ENCODE data around the gene PRSS8. TPM values are rescaled to one million over a fixed set of nuclear protein-coding genes. Genes with fewer than 3 reads are reported as not detected.
A peak's percentile ranks its signal among the peaks of the same experiment; 100 is the strongest.

PRSS8 gene
- total RNA-seq, 4 donors from 2014 or later, result 0.20 TPM; not detected in 3

GRCh38 chr16:31130336-31130891, 5.1 kb downstream of the PRSS8 start:
- TF ChIP-seq POLR2A (IDR thresholded peaks at IDR 0.05), result no peak
- TF ChIP-seq EP300 (IDR thresholded peaks at IDR 0.05), result no peak
- TF ChIP-seq CTCF (IDR thresholded peaks at IDR 0.05), result no peak
- Histone ChIP-seq H3K27ac (peak overlapping the region; percentile 1 to 85 (median 80)), H3K4me3 (peak overlapping the region in 1 of 4 donors; percentile 4), H3K36me3 (peaks cover 0 to 80% (median 4%) of the 10 kb centered on the region in 3 donors), H3K4me1 (peaks cover 0 to 41% (median 2%) of the 10 kb centered on the region in 4 donors), H3K9me3 (no peaks in the 10 kb centered on the region), H3K27me3 (peaks cover 0 to 4% of the 10 kb centered on the region in 2 donors)
- no peak for DNase-seq (ENCODE audit: low spot score in 2 of 2)
- WGBS, 2 donors, result 64 to 94% methylated on average over 7 to 8 of the region's 10 CpGs

- Histone ChIP-seq H3K27ac (peak overlapping the region; percentile 18 to 85 (median 80)), H3K9me3 (no peaks in the 10 kb centered on the region), H3K4me3 (peak overlapping the region in 1 of 4 donors; percentile 4), H3K27me3 (no peaks in the 10 kb centered on the region), H3K36me3 (peaks cover 0 to 87% (median 4%) of the 10 kb centered on the region in 3 donors), H3K4me1 (peaks cover 0 to 34% (median 2%) of the 10 kb centered on the region in 4 donors)
- no peak for DNase-seq (ENCODE audit: low spot score in 2 of 2)
- WGBS, 2 donors, result 38 to 41% methylated on average over 22 to 29 of the region's 29 CpGs
- TF ChIP-seq EP300 (IDR thresholded peaks at IDR 0.05), result peak in 1 of 2 donors; percentile 54
- TF ChIP-seq CTCF (IDR thresholded peaks at IDR 0.05), result no peak
- peak in 1 of 2 donors; percentile 31 for TF ChIP-seq POLR2A (IDR thresholded peaks at IDR 0.05)
Measured at GRCh38 chr16:31129568-31130335, 5.8 kb downstream of the PRSS8 start.

GRCh38 chr16:31128711-31129567, 6.6 kb downstream of the PRSS8 start:
- no peak for TF ChIP-seq POLR2A (IDR thresholded peaks at IDR 0.05)
- no peak for TF ChIP-seq CTCF (IDR thresholded peaks at IDR 0.05)
- no peak for TF ChIP-seq EP300 (IDR thresholded peaks at IDR 0.05)
- H3K27ac ChIP-seq, result peak overlapping the region; percentile 18 to 85 (median 80)
- no peak overlapping the region for H3K4me3 ChIP-seq
- H3K36me3 ChIP-seq, result peaks cover 0 to 93% (median 4%) of the 10 kb centered on the region in 3 donors
- 59 to 69% methylated on average over 11 to 13 of the region's 14 CpGs for WGBS, 2 donors
- no peak for DNase-seq (ENCODE audit: low spot score in 2 of 2)
- peaks cover 0 to 31% (median 2%) of the 10 kb centered on the region in 4 donors for H3K4me1 ChIP-seq
- no peaks in the 10 kb centered on the region for H3K9me3 ChIP-seq
- no peaks in the 10 kb centered on the region for H3K27me3 ChIP-seq

DNA sequence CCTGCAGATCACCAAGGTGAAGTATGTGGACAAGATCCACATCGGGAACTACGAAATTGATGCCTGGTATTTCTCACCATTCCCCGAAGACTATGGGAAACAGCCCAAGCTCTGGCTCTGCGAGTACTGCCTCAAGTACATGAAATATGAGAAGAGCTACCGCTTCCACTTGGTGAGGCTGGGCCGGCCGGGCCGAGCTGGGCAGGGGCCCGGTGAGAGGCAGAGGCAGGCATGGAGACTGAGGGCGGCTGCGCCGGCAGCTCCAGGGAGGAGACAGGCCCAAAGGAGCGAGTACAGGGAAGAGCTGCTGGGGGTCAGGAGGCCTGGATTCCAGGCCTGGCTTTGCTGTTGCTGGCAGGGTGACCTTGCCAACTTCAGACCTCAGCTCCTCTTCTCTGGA, 8.3 kb downstream of the PRSS8 start:
- Histone ChIP-seq H3K27ac (peak overlapping the region in 3 of 4 donors; percentile 77 to 85 (median 84)), H3K4me3 (no peak overlapping the region), H3K9me3 (no peaks in the 10 kb centered on the region), H3K4me1 (peaks cover 0 to 31% (median 2%) of the 10 kb centered on the region in 4 donors), H3K27me3 (no peaks in the 10 kb centered on the region), H3K36me3 (peaks cover 0 to 98% (median 4%) of the 10 kb centered on the region in 3 donors)
- no peak for DNase-seq (ENCODE audit: low spot score in 2 of 2)
- no peak for TF ChIP-seq CTCF (IDR thresholded peaks at IDR 0.05)
- TF ChIP-seq POLR2A (IDR thresholded peaks at IDR 0.05), result no peak
- no peak for TF ChIP-seq EP300 (IDR thresholded peaks at IDR 0.05)
- 88 to 90% methylated on average over 13 of the region's 13 CpGs for WGBS, 2 donors
